ENCODE results near the gene THYN1. TPM values are rescaled to one million over a fixed set of nuclear protein-coding genes. Genes with fewer than 3 reads are reported as not detected.

Gene THYN1
- total and polyA plus RNA-seq, 10 donors: 24.5 to 54.8 (median 39.7) TPM

DNA sequence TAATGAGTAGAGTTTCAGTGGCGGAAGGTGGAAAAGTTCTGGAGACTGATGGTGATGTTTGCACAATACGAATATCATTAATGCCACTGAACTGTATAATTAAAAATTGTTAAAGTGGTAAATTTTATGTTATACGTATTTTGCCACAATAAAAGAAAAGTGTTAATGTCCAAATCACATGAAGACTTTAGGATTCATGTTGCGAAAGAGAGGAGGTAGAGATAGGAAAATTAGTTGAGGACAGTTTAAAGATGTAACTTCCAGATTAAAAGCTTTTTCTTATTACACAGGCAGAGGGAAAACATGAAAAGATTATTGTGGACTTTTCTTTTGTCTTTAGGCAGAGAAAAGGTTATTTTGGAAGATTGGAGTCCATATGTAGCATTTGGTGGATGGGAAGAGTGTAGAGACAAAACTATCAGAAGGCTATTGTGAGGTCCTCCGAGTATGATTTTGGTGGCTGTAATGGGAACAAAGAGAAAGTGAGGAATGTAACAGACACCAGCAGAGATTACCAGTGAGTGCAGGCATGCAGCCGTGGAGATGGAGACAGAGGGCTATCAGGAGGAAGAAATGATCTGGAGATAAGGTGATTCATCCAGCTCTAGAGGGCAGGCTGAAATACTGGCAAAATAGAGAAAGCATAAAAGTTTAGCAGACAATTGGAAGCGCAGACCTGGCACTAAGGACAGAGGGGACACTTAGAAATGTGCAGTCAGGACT is 16.2 kb downstream of the THYN1 start:
- intact Hi-C loops (cut with DNase I; ENCODE audit: low total_unique reads): no loop called here
- H3K36me3 ChIP-seq: peaks cover 0 to 75% (median 26%) of the 10 kb centered on the region in 6 donors
- H3K4me3 ChIP-seq: no peak overlapping the region
- no peak overlapping the region for H3K27ac ChIP-seq
- no peak for DNase-seq
- no peaks in the 10 kb centered on the region for H3K27me3 ChIP-seq (replicated peaks in 1 of 7)
- TF ChIP-seq POLR2AphosphoS5 (IDR thresholded peaks at IDR 0.05) (no peak), POLR2A (IDR thresholded peaks at IDR 0.05) (no peak)
- TF ChIP-seq, protein P1, sequence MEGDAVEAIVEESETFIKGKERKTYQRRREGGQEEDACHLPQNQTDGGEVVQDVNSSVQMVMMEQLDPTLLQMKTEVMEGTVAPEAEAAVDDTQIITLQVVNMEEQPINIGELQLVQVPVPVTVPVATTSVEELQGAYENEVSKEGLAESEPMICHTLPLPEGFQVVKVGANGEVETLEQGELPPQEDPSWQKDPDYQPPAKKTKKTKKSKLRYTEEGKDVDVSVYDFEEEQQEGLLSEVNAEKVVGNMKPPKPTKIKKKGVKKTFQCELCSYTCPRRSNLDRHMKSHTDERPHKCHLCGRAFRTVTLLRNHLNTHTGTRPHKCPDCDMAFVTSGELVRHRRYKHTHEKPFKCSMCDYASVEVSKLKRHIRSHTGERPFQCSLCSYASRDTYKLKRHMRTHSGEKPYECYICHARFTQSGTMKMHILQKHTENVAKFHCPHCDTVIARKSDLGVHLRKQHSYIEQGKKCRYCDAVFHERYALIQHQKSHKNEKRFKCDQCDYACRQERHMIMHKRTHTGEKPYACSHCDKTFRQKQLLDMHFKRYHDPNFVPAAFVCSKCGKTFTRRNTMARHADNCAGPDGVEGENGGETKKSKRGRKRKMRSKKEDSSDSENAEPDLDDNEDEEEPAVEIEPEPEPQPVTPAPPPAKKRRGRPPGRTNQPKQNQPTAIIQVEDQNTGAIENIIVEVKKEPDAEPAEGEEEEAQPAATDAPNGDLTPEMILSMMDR (IDR thresholded peaks at IDR 0.05 in 8 of 11, conservative IDR thresholded peaks at IDR 0.05 in 3 of 11): no peak
- 90 to 95% (median 93%) methylated on average over 7 of the region's 7 CpGs for WGBS, 5 donors
- H3K9me3 ChIP-seq: no peaks in the 10 kb centered on the region
- H3K4me1 ChIP-seq: peaks cover 5 to 21% (median 9%) of the 10 kb centered on the region in 6 donors

DNA sequence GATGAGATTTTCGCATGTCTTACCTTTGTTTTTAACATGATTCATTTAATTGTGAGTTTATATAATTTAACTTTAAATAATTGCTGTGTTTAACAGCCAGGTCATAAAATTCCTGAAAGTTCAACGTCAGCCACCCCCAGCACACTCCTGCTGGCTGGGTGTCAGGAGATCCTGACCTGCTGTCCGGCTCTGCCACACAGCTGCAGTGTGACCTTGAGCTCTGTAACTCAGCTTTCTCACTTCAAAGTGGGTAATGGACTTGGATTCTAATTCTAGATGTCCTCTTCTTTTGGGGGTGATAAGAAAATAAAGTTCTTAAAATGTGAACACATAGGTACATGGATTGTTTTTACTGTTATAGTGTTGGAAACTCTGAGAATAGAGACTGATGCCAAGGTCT is 17.8 kb downstream of the THYN1 start:
- peaks cover 9 to 37% (median 24%) of the 10 kb centered on the region in 6 donors for H3K4me1 ChIP-seq
- H3K27ac ChIP-seq: no peak overlapping the region
- H3K36me3 ChIP-seq: peaks cover 0 to 59% (median 20%) of the 10 kb centered on the region in 6 donors
- intact Hi-C loops (cut with DNase I; ENCODE audit: low total_unique reads): no loop called here
- no peaks in the 10 kb centered on the region for H3K9me3 ChIP-seq
- H3K4me3 ChIP-seq: no peak overlapping the region
- WGBS, 5 donors: 72 to 89% (median 83%) methylated on average over 3 of the region's 3 CpGs
- no peaks in the 10 kb centered on the region for H3K27me3 ChIP-seq (replicated peaks in 1 of 7)
- DNase-seq: no peak
- TF ChIP-seq POLR2AphosphoS5 (IDR thresholded peaks at IDR 0.05) (peak in 1 of 3 donors; percentile 21), POLR2A (IDR thresholded peaks at IDR 0.05) (no peak)

DNA sequence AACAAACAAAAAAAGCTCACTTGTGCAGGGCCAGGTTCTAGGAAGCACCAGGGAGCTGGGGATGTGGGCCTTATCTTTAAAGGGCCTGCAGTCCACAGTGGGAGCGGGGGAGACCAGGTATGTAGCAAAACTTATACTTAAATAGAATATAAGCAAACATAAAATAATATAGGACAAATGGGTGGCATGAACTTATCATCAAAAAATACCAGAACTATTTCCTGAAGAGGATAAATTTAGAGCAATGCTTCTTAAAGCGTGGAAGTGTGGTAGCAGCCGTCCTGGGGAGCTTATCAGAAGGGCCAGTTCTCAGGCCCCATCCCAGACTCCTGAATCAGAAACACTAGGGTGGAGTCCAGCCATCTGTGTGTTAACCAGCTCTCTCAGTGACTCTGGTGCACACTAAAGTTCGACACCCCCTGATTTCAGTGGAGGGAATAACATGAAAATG is 19.4 kb downstream of the THYN1 start:
- 75 to 91% (median 83%) methylated on average over 4 of the region's 4 CpGs for WGBS, 5 donors
- TF ChIP-seq, protein P1 (IDR thresholded peaks at IDR 0.05 in 8 of 11, conservative IDR thresholded peaks at IDR 0.05 in 3 of 11): no peak
- TF ChIP-seq POLR2A (IDR thresholded peaks at IDR 0.05): no peak
- no peak for TF ChIP-seq POLR2AphosphoS5 (IDR thresholded peaks at IDR 0.05)
- intact Hi-C loops (cut with DNase I; ENCODE audit: low total_unique reads): no loop called here
- Histone ChIP-seq H3K4me1 (peaks cover 24 to 53% (median 40%) of the 10 kb centered on the region in 6 donors), H3K27ac (no peak overlapping the region), H3K9me3 (no peaks in the 10 kb centered on the region), H3K4me3 (no peak overlapping the region), H3K27me3 (replicated peaks in 1 of 7) (no peaks in the 10 kb centered on the region), H3K36me3 (peaks cover 0 to 43% (median 6%) of the 10 kb centered on the region in 6 donors)
- DNase-seq: no peak

- H3K27ac ChIP-seq: peak overlapping the region in 7 of 8 donors; percentile 12 to 77 (median 57)
- intact Hi-C loops (cut with DNase I; ENCODE audit: low total_unique reads): no loop called here
These were observed 21.0 kb downstream of the THYN1 start for GRCh38 chr11:134231958-134232659.

More at GRCh38 chr11:134231958-134232659, 21.0 kb downstream of the THYN1 start:
- Histone ChIP-seq H3K27me3 (replicated peaks in 1 of 7) (no peaks in the 10 kb centered on the region), H3K4me3 (no peak overlapping the region), H3K36me3 (peaks cover 0 to 26% (median 5%) of the 10 kb centered on the region in 6 donors), H3K4me1 (peaks cover 28 to 70% (median 56%) of the 10 kb centered on the region in 6 donors), H3K9me3 (no peaks in the 10 kb centered on the region)
- WGBS, 5 donors: 40 to 60% (median 46%) methylated on average over 10 of the region's 10 CpGs
- DNase-seq: no peak
- TF ChIP-seq, protein P1 (IDR thresholded peaks at IDR 0.05 in 8 of 11, conservative IDR thresholded peaks at IDR 0.05 in 3 of 11): no peak
- no peak for TF ChIP-seq POLR2AphosphoS5 (IDR thresholded peaks at IDR 0.05)
- TF ChIP-seq POLR2A (IDR thresholded peaks at IDR 0.05): no peak

All from spleen (tissue), 11 donors.